Lower lobe of right lung (tissue), 2 donors: ENCODE measurements around the gene GGCT. TPM values are rescaled to one million over a fixed set of nuclear protein-coding genes. Genes with fewer than 3 reads are reported as not detected.
"Not testable (repeated sequence)": the region's sequence is repeated elsewhere in the genome, so short reads cannot be mapped to it uniquely, and the experiment has no call there.

Experiments used
- ATAC-seq, 2 donors: fragments of 200-7000 bp; cut with Tn5 transposase; one replicate each; pipeline ENCODE4 v1.9.1; 2020 to 2022; ENCODE audit warnings: mild to moderate bottlenecking in 2 of 2, moderate library complexity in 2 of 2
- DNase-seq: peaks from one replicate; pipeline ENCODE4 v3.0.0-alpha.2; 2020
- H3K27ac ChIP-seq: fragments of 200-600 bp; one replicate; pipeline ENCODE4 v1.8.0; 2022
- H3K27me3 ChIP-seq: fragments of 200-600 bp; one replicate; pipeline ENCODE4 v1.8.0; 2022; ENCODE audit warnings: low read depth
- H3K36me3 ChIP-seq: fragments of 200-600 bp; one replicate; pipeline ENCODE4 v1.8.0; 2022; ENCODE audit warnings: mild to moderate bottlenecking
- H3K4me1 ChIP-seq: fragments of 200-600 bp; one replicate; pipeline ENCODE4 v1.8.0; 2022
- H3K4me3 ChIP-seq: fragments of 200-600 bp; one replicate; pipeline ENCODE4 v1.8.0; 2022; ENCODE audit warnings: mild to moderate bottlenecking
- H3K9me3 ChIP-seq: fragments of 200-600 bp; one replicate; pipeline ENCODE4 v1.8.0; 2022
- CTCF ChIP-seq: fragments of 200-600 bp; IDR thresholded peaks from one replicate; pipeline ENCODE4 v1.8.0; 2022; ENCODE audit warnings: antibody characterized with exemption, mild to moderate bottlenecking
- intact Hi-C: fragments of 100-400 bp; cut with DNase I; formaldehyde crosslinking; loops from one replicate; pipeline ENCODE4 v1.11.0; 2022
- total RNA-seq: library from RNA; stranded (reverse); fragmentation: NEBNext Ultra II Directional; extraction: Animal tissue kit (Norgen Biotek cat#: 25700); gene quantifications from one replicate; pipeline ENCODE4 v1.2.1, GENCODE V29; 2021
- donor health status: DM: no; HTN: yes; CAD: no; lungs with severe emphysema.

GGCT gene
- total RNA-seq, 1 donor from 2014 or later = 28.8 TPM

GRCh38 chr7:30548845-30549244, 44.2 kb upstream of the GGCT start:
- peaks cover 25% of the 10 kb centered on the region for H3K4me1 ChIP-seq
- H3K9me3 ChIP-seq = no peaks in the 10 kb centered on the region
- H3K4me3 ChIP-seq = no peak overlapping the region
- DNase-seq (no peak), ATAC-seq (peak; percentile 81 to 83)
- H3K36me3 ChIP-seq = no peaks in the 10 kb centered on the region
- intact Hi-C loops = no loop called here
- H3K27me3 ChIP-seq = no peaks in the 10 kb centered on the region
- peak overlapping the region; percentile 21 for H3K27ac ChIP-seq
- peak; percentile 88 for TF ChIP-seq CTCF

- Histone ChIP-seq H3K27me3 (no peaks in the 10 kb centered on the region), H3K36me3 (no peaks in the 10 kb centered on the region), H3K9me3 (no peaks in the 10 kb centered on the region), H3K4me3 (no peak overlapping the region), H3K27ac (no peak overlapping the region), H3K4me1 (peaks cover 25% of the 10 kb centered on the region)
- no peak for ATAC-seq
- TF ChIP-seq CTCF = no peak
- intact Hi-C loops = no loop called here
- no peak for DNase-seq
Observed at GRCh38 chr7:30546596-30546995, 42.0 kb upstream of the GGCT start.

- no peaks in the 10 kb centered on the region for H3K9me3 ChIP-seq
- DNase-seq (no peak), ATAC-seq (no peak)
- H3K27me3 ChIP-seq = no peaks in the 10 kb centered on the region
- intact Hi-C loops = no loop called here
- TF ChIP-seq CTCF = no peak
- H3K4me3 ChIP-seq = no peak overlapping the region
- no peaks in the 10 kb centered on the region for H3K36me3 ChIP-seq
- H3K4me1 ChIP-seq = peaks cover 18% of the 10 kb centered on the region
- no peak overlapping the region for H3K27ac ChIP-seq
Observed at GRCh38 chr7:30545791-30546555, 41.3 kb upstream of the GGCT start.

GRCh38 chr7:30543813-30544525, 39.3 kb upstream of the GGCT start:
- H3K27me3 ChIP-seq = no peaks in the 10 kb centered on the region
- intact Hi-C loops = no loop called here
- H3K27ac ChIP-seq = no peak overlapping the region
- H3K36me3 ChIP-seq = no peaks in the 10 kb centered on the region
- no peak for DNase-seq
- no peak overlapping the region for H3K4me3 ChIP-seq
- no peak for ATAC-seq
- H3K9me3 ChIP-seq = no peaks in the 10 kb centered on the region
- no peaks in the 10 kb centered on the region for H3K4me1 ChIP-seq
- TF ChIP-seq CTCF = no peak

- H3K36me3 ChIP-seq, intact Hi-C loops, H3K4me3 ChIP-seq, H3K27me3 ChIP-seq, H3K27ac ChIP-seq, DNase-seq, H3K4me1 ChIP-seq, ATAC-seq, H3K9me3 ChIP-seq: not testable (repeated sequence)
Observed at GRCh38 chr7:30543115-30543514, 38.5 kb upstream of the GGCT start.

GRCh38 chr7:30533886-30534285, 29.3 kb upstream of the GGCT start:
- ATAC-seq = no peak

More at GRCh38 chr7:30533886-30534285, 29.3 kb upstream of the GGCT start:
- H3K4me3 ChIP-seq = no peak overlapping the region
- no peak for DNase-seq
- no peaks in the 10 kb centered on the region for H3K27me3 ChIP-seq
- no peaks in the 10 kb centered on the region for H3K9me3 ChIP-seq
- intact Hi-C loops = no loop called here
- H3K4me1 ChIP-seq = no peaks in the 10 kb centered on the region
- H3K36me3 ChIP-seq = peaks cover 16% of the 10 kb centered on the region
- no peak for TF ChIP-seq CTCF
- H3K27ac ChIP-seq = no peak overlapping the region
